DND-41 (cell line): Measurements from ENCODE around the gene HDAC7.
A peak's percentile ranks its signal among the peaks of the same experiment; 100 is the strongest.

Experiments used
- ATAC-seq: fragments of 200-7000 bp; cut with Tn5 transposase; 3 replicates; pipeline ENCODE4 v1.9.1; 2021; ENCODE audit warnings: low read depth; ENCODE audit not compliant: insufficient read depth
- DNase-seq: peaks from one replicate; pipeline ENCODE4 v3.0.0-alpha.2; 2020
- H2AFZ ChIP-seq: 2 replicates; pipeline ENCODE4 v1.6.0; 2012; ENCODE audit warnings: low read depth, low read length
- H3K27ac ChIP-seq: 2 replicates; pipeline ENCODE4 v1.5.1; 2012; ENCODE audit warnings: low read length, inconsistent platforms
- H3K27me3 ChIP-seq: fragments of 200-600 bp; sonication (generic); 2 replicates; pipeline ENCODE4 v1.6.0; 2012; ENCODE audit warnings: low read length, mild to moderate bottlenecking, inconsistent platforms; ENCODE audit not compliant: insufficient read depth, poor library complexity
- H3K36me3 ChIP-seq: 2 replicates; pipeline ENCODE4 v1.5.1; 2012; ENCODE audit warnings: low read length, inconsistent platforms; ENCODE audit not compliant: insufficient read depth
- H3K4me1 ChIP-seq: 2 replicates; pipeline ENCODE4 v1.5.1; 2012; ENCODE audit warnings: mild to moderate bottlenecking, low read length; ENCODE audit not compliant: insufficient read depth
- H3K4me2 ChIP-seq: 2 replicates; pipeline ENCODE4 v1.6.0; 2012; ENCODE audit warnings: mild to moderate bottlenecking, moderate library complexity, low read length, inconsistent platforms; ENCODE audit not compliant: insufficient read depth
- H3K4me3 ChIP-seq, 2 experiments: fragments of 200-600 bp in 1 of 2; shearing (Covaris generic) in 1 of 2; 2 replicates each; pipeline ENCODE4 v1.5.1; 2012 to 2016; ENCODE audit warnings: inconsistent platforms in 2 of 2, low read length in 2 of 2, mild to moderate bottlenecking in 2 of 2, low read depth in 1 of 2, moderate library complexity in 1 of 2
- H3K79me2 ChIP-seq: 2 replicates; pipeline ENCODE4 v1.6.0; 2012; ENCODE audit warnings: low read length, inconsistent platforms; ENCODE audit not compliant: insufficient read depth
- H3K9ac ChIP-seq: 2 replicates; pipeline ENCODE4 v1.6.0; 2012; ENCODE audit warnings: low read depth, mild to moderate bottlenecking, inconsistent platforms, low read length, moderate library complexity
- H3K9me3 ChIP-seq: 2 replicates; pipeline ENCODE4 v1.5.1; 2012; ENCODE audit warnings: low read length, moderate library complexity, mild to moderate bottlenecking, inconsistent platforms; ENCODE audit not compliant: insufficient read depth, severe bottlenecking
- H4K20me1 ChIP-seq: 2 replicates; pipeline ENCODE4 v1.6.0; 2012; ENCODE audit warnings: low read length; ENCODE audit not compliant: insufficient read depth
- EZH2 ChIP-seq: IDR thresholded peaks from 3 replicates; pipeline ENCODE4 v1.6.1; 2012; ENCODE audit warnings: borderline replicate concordance, low read depth, mild to moderate bottlenecking, moderate library complexity, low read length, inconsistent platforms; ENCODE audit not compliant: severe bottlenecking
- TF ChIP-seq, protein P1 (sequence below): IDR thresholded peaks from 2 replicates; pipeline ENCODE4 v1.5.1; 2012; ENCODE audit warnings: borderline replicate concordance, low read length, moderate library complexity, mild to moderate bottlenecking; ENCODE audit not compliant: poor library complexity, severe bottlenecking; ENCODE audit errors: extremely low read depth

The HDAC7 gene

DNA sequence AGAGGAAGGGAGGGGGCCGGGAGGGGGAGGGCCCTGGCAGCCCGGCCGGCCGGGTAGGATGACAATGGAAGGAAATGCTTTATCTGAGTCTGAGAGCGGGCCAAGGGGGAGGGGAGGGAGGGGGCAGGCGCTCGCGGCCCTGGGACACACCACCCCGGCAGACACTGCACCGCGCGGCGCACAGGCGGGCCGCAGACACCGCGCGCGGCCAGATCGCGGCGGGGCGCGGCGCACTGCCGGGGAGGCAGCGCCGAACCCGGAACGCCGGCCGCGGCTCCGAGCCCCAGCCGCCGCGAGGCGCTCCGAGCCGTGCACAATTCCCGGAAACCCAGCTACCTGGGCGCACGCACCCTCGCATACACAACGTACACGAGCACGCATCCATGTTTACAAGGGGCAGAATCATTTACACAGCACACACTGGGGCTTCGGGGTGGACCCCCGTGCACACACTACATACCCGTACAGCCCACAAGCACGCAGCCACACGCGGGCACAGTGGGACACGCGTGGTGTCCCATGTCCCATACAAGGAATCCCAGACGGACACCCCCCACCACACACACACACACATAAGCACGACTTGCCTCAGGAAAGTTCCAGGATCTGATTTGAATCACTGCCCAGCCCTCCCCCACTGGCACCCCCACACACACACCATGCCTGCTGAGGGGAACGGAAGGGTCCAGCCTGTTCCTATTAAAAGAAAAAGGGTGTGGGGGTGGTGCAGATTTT lies at the start of gene HDAC7:
TSS of gene HDAC7 (minus strand) at position 8 of the 735 bp plus-strand sequence. CDS start 118 bp downstream, outside the sequence.
- Histone ChIP-seq H2AFZ (peak within 1 kb of the TSS; percentile 78), H3K9me3 (no peaks in the 10 kb centered on the region), H3K4me2 (peak within 1 kb of the TSS; percentile 92), H3K9ac (peak within 1 kb of the TSS; percentile 69), H3K27ac (peak within 1 kb of the TSS; percentile 63), H4K20me1 (peaks cover 24% of the 10 kb centered on the region; the same call in 1 of the 2 replicates), H3K79me2 (peaks cover 2% of the 10 kb centered on the region; the same call in 1 of the 2 replicates), H3K4me1 (peaks cover 52% of the 10 kb centered on the region), H3K4me3 (peak within 1 kb of the TSS; percentile 22 to 61; a peak in 3 of 4 replicates), H3K36me3 (no peaks in the 10 kb centered on the region), H3K27me3 (peaks cover 22% of the 10 kb centered on the region)
- peak; percentile 66 for ATAC-seq
- TF ChIP-seq EZH2: peak; percentile 64
- TF ChIP-seq, protein P1, sequence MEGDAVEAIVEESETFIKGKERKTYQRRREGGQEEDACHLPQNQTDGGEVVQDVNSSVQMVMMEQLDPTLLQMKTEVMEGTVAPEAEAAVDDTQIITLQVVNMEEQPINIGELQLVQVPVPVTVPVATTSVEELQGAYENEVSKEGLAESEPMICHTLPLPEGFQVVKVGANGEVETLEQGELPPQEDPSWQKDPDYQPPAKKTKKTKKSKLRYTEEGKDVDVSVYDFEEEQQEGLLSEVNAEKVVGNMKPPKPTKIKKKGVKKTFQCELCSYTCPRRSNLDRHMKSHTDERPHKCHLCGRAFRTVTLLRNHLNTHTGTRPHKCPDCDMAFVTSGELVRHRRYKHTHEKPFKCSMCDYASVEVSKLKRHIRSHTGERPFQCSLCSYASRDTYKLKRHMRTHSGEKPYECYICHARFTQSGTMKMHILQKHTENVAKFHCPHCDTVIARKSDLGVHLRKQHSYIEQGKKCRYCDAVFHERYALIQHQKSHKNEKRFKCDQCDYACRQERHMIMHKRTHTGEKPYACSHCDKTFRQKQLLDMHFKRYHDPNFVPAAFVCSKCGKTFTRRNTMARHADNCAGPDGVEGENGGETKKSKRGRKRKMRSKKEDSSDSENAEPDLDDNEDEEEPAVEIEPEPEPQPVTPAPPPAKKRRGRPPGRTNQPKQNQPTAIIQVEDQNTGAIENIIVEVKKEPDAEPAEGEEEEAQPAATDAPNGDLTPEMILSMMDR: no peak
- DNase-seq: peak; percentile 82

DNA sequence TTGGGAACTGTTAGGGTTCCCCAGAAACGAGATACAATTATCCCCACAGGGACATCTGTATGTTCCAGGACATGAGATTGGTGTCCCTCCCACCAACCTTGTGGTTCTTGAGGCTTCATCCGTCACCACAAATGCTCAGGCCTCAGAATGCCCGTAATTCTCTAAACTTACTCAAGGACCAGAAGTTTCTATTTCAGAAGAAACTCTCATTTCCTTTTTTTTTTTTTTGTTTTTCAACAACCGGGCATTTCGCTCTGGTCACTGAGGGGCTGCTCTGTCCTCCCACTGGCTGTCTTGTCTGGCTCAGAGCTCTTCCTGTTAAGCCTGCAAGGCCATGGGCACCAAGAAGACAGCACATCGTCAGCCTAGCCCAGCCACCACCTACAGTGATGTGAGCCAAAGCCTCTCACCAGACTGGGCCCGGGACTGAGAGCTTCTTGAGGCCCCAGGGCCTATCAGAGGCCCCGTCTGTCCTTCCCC lies 48.9 kb upstream of the HDAC7 start:
- TF ChIP-seq EZH2: no peak
- TF ChIP-seq, protein P1: no peak
- Histone ChIP-seq H3K79me2 (no peaks in the 10 kb centered on the region), H3K9me3 (no peaks in the 10 kb centered on the region), H3K4me3 (no peak overlapping the region), H3K36me3 (no peaks in the 10 kb centered on the region), H3K4me1 (no peaks in the 10 kb centered on the region), H3K4me2 (no peak overlapping the region), H3K27ac (no peak overlapping the region), H2AFZ (no peak overlapping the region), H3K9ac (no peak overlapping the region), H4K20me1 (no peaks in the 10 kb centered on the region), H3K27me3 (peaks cover 5% of the 10 kb centered on the region)
- ATAC-seq: no peak
- DNase-seq: no peak

DNA sequence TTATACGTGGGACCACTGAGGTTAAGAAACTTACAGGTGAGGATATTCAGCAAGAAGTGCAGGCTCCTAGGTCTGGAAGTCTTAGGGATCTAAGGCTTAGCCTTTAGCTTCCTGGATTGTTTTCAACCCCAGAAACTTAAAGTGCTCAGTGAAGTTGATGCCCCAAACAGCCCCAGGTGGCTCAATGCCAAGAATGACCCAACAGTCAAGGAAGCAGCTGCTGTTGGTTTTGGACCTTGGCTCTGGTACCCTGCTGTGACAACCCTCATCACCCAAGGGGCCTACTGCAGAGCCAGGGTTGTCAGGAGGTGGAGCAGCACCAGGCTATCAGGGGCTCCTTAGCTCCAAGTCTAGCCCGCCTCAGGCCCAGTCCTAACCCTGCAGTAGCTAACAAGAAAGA lies 48.3 kb upstream of the HDAC7 start:
- no peaks in the 10 kb centered on the region for H3K4me1 ChIP-seq
- no peak overlapping the region for H3K9ac ChIP-seq
- H3K79me2 ChIP-seq: no peaks in the 10 kb centered on the region
- H3K4me2 ChIP-seq: no peak overlapping the region
- TF ChIP-seq, protein P1: no peak
- no peak for TF ChIP-seq EZH2
- H4K20me1 ChIP-seq: no peaks in the 10 kb centered on the region
- no peak for DNase-seq
- no peaks in the 10 kb centered on the region for H3K9me3 ChIP-seq
- no peak overlapping the region for H2AFZ ChIP-seq
- H3K4me3 ChIP-seq: no peak overlapping the region
- H3K27me3 ChIP-seq: peaks cover 5% of the 10 kb centered on the region
- no peak for ATAC-seq
- H3K27ac ChIP-seq: no peak overlapping the region
- no peaks in the 10 kb centered on the region for H3K36me3 ChIP-seq
